Suprapubic skin (tissue), 4 donors: Measurements from ENCODE around the gene HNF1B. TPM values are rescaled to one million over a fixed set of nuclear protein-coding genes. Genes with fewer than 3 reads are reported as not detected.
"Not testable (repeated sequence)": the region's sequence is repeated elsewhere in the genome, so short reads cannot be mapped to it uniquely, and the experiment has no call there.

Experiments used
- DNase-seq, 2 donors: peaks; one replicate each; pipeline ENCODE4 v3.0.0-alpha.2; 2019; ENCODE audit warnings: low spot score in 2 of 2
- H3K27ac ChIP-seq: fragments of 200-600 bp; sonication (generic); one replicate; pipeline ENCODE4 v1.5.1; 2019
- H3K27me3 ChIP-seq: fragments of 200-600 bp; sonication (generic); one replicate; pipeline ENCODE4 v1.5.1; 2019
- H3K36me3 ChIP-seq: fragments of 200-600 bp; sonication (generic); one replicate; pipeline ENCODE4 v1.5.1; 2019
- H3K4me1 ChIP-seq: fragments of 200-600 bp; sonication (generic); one replicate; pipeline ENCODE4 v1.5.1; 2019
- H3K4me3 ChIP-seq: fragments of 200-600 bp; sonication (generic); one replicate; pipeline ENCODE4 v1.5.1; 2019; ENCODE audit warnings: mild to moderate bottlenecking
- H3K9me3 ChIP-seq: fragments of 200-600 bp; sonication (generic); one replicate; pipeline ENCODE4 v1.5.1; 2019
- CTCF ChIP-seq, 2 donors: fragments of 200-600 bp in 1 of 2; fragments of 450-650 bp in 1 of 2; sonication (generic) in 1 of 2; IDR thresholded peaks; one replicate each; pipeline ENCODE4 v1.5.1; 2016 to 2019; ENCODE audit warnings: antibody characterized with exemption in 2 of 2, mild to moderate bottlenecking in 1 of 2, moderate library complexity in 1 of 2
- EP300 ChIP-seq: sonication (generic); formaldehyde crosslinking; IDR thresholded peaks from one replicate; pipeline ENCODE4 v1.6.1; 2017; ENCODE audit warnings: antibody characterized with exemption
- POLR2A ChIP-seq, 2 donors: fragments of 450-650 bp; IDR thresholded peaks; one replicate each; pipeline ENCODE4 v1.6.1; 2017; ENCODE audit warnings: antibody characterized with exemption in 2 of 2, mild to moderate bottlenecking in 2 of 2, moderate library complexity in 2 of 2
- POLR2AphosphoS5 ChIP-seq, 3 donors: sonication (generic); formaldehyde crosslinking; IDR thresholded peaks; one replicate each; pipeline ENCODE4 v1.6.1; 2017; ENCODE audit warnings: antibody characterized with exemption in 3 of 3
- WGBS: methylation state at CpG from one replicate; pipeline ENCODE4 v1.1.5; 2018; 5-methylcytosine and 5-hydroxymethylcytosine counted together
- total RNA-seq, 4 donors: library from RNA; depleted of rRNA; stranded (reverse); fragments of >200 nt; gene quantifications; one replicate each; pipeline ENCODE4 v1.1.0, GENCODE V29; 2016

Gene HNF1B
- total RNA-seq, 4 donors from 2014 or later = not detected

GRCh38 chr17:37789021-37789565, 44.2 kb upstream of the HNF1B start:
- no peak overlapping the region for H3K4me3 ChIP-seq
- WGBS = 41% methylated on average over 5 of the region's 5 CpGs
- no peaks in the 10 kb centered on the region for H3K36me3 ChIP-seq
- no peak for DNase-seq
- no peak overlapping the region for H3K27ac ChIP-seq
- H3K27me3 ChIP-seq = peaks cover 51% of the 10 kb centered on the region
- TF ChIP-seq EP300 (no peak), POLR2A (IDR thresholded peaks at IDR 0.05) (no peak), POLR2AphosphoS5 (IDR thresholded peaks at IDR 0.05) (no peak), CTCF (IDR thresholded peaks at IDR 0.05) (no peak)
- no peaks in the 10 kb centered on the region for H3K9me3 ChIP-seq
- no peaks in the 10 kb centered on the region for H3K4me1 ChIP-seq

- Histone ChIP-seq H3K27me3 (peaks cover 51% of the 10 kb centered on the region), H3K36me3 (no peaks in the 10 kb centered on the region), H3K9me3 (no peaks in the 10 kb centered on the region), H3K4me3 (no peak overlapping the region), H3K4me1 (no peaks in the 10 kb centered on the region), H3K27ac (no peak overlapping the region)
- TF ChIP-seq CTCF (IDR thresholded peaks at IDR 0.05) = no peak
- TF ChIP-seq POLR2AphosphoS5 (IDR thresholded peaks at IDR 0.05) = no peak
- no peak for TF ChIP-seq POLR2A (IDR thresholded peaks at IDR 0.05)
- no peak for TF ChIP-seq EP300
- 82% methylated on average over 1 of the region's 1 CpG for WGBS
- DNase-seq = no peak
These were observed 43.7 kb upstream of the HNF1B start for GRCh38 chr17:37788526-37788925.

GRCh38 chr17:37787055-37787757, 42.3 kb upstream of the HNF1B start:
- Histone ChIP-seq H3K4me1 (no peaks in the 10 kb centered on the region), H3K9me3 (no peaks in the 10 kb centered on the region), H3K27me3 (peaks cover 41% of the 10 kb centered on the region), H3K36me3 (no peaks in the 10 kb centered on the region), H3K27ac (no peak overlapping the region), H3K4me3 (no peak overlapping the region)
- 30% methylated on average over 8 of the region's 8 CpGs for WGBS
- TF ChIP-seq EP300 (no peak), POLR2AphosphoS5 (IDR thresholded peaks at IDR 0.05) (no peak), CTCF (IDR thresholded peaks at IDR 0.05) (no peak), POLR2A (IDR thresholded peaks at IDR 0.05) (no peak)
- DNase-seq = no peak

- peaks cover 33% of the 10 kb centered on the region for H3K27me3 ChIP-seq
- H3K27ac ChIP-seq = no peak overlapping the region
- H3K4me1 ChIP-seq = no peaks in the 10 kb centered on the region
- no peaks in the 10 kb centered on the region for H3K36me3 ChIP-seq
- H3K4me3 ChIP-seq = no peak overlapping the region
- H3K9me3 ChIP-seq = no peaks in the 10 kb centered on the region
- TF ChIP-seq POLR2AphosphoS5 (IDR thresholded peaks at IDR 0.05) (no peak), EP300 (no peak), CTCF (IDR thresholded peaks at IDR 0.05) (no peak), POLR2A (IDR thresholded peaks at IDR 0.05) (no peak)
- WGBS = 88% methylated on average over 2 of the region's 2 CpGs
- DNase-seq = no peak
These were observed 41.6 kb upstream of the HNF1B start for GRCh38 chr17:37786481-37786880.

- not testable (repeated sequence) for H3K36me3 ChIP-seq, H3K27me3 ChIP-seq, H3K4me3 ChIP-seq, H3K9me3 ChIP-seq, H3K27ac ChIP-seq, DNase-seq, H3K4me1 ChIP-seq
- 88% methylated on average over 1 of the region's 1 CpG for WGBS
These were observed 37.6 kb upstream of the HNF1B start for GRCh38 chr17:37782460-37782859.
